ENCODE measurements around the gene TMEM26. TPM values are rescaled to one million over a fixed set of nuclear protein-coding genes. Genes with fewer than 3 reads are reported as not detected.
A peak's percentile ranks its signal among the peaks of the same experiment; 100 is the strongest.

The TMEM26 gene
- total RNA-seq, 1 experiment from 2014 or later: not detected

- TF ChIP-seq EZH2 (IDR thresholded peaks at IDR 0.05; ENCODE audit: low read depth): no peak
- TF ChIP-seq CTCF (conservative IDR thresholded peaks at IDR 0.05): no peak
- Histone ChIP-seq H3K9me2 (ENCODE audit: insufficient read depth) (no peaks in the 10 kb centered on the region), H2AFZ (no peak overlapping the region), H3K36me3 (ENCODE audit: low read depth) (no peaks in the 10 kb centered on the region), H3K4me1 (replicated peaks; ENCODE audit: insufficient read depth) (no peaks in the 10 kb centered on the region), H3K27me3 (ENCODE audit: insufficient read depth, low read depth) (no peaks in the 10 kb centered on the region), H3K9me3 (ENCODE audit: insufficient read depth, low read depth) (no peaks in the 10 kb centered on the region), H3K4me3 (no peak overlapping the region), H3K4me2 (no peak overlapping the region), H4K20me1 (ENCODE audit: insufficient read depth) (no peaks in the 10 kb centered on the region), H3K79me2 (ENCODE audit: low read depth) (no peaks in the 10 kb centered on the region), H3K27ac (no peak overlapping the region), H3F3A (ENCODE audit: insufficient read depth, low read depth) (no peaks in the 10 kb centered on the region)
- CTCF ChIA-PET: no interaction called here
- intact Hi-C loops (cut with micrococcal nuclease; ENCODE audit: unreplicated experiment): no loop called here
- POLR2A ChIA-PET (ENCODE audit: unreplicated experiment): no interaction called here
- no peak for DNase-seq
- BruUV-seq (replicated peaks): no TSS peak
Measured at GRCh38 chr10:61423178-61423577, 30.0 kb downstream of the TMEM26 start.

GRCh38 chr10:61417661-61418060, 35.5 kb downstream of the TMEM26 start:
- no peak for DNase-seq
- BruUV-seq (replicated peaks): no TSS peak
- H3K27me3 ChIP-seq (ENCODE audit: insufficient read depth, low read depth): no peaks in the 10 kb centered on the region
- no peak for TF ChIP-seq CTCF (conservative IDR thresholded peaks at IDR 0.05)
- TF ChIP-seq EZH2 (IDR thresholded peaks at IDR 0.05; ENCODE audit: low read depth): no peak
- H3K4me3 ChIP-seq: no peak overlapping the region
- ChIA-PET CTCF (no interaction called here), POLR2A (ENCODE audit: unreplicated experiment) (no interaction called here)
- peak overlapping the region; percentile 14; the same call in 1 of the 2 replicates for H2AFZ ChIP-seq
- no peaks in the 10 kb centered on the region for H3K36me3 ChIP-seq (ENCODE audit: low read depth)
- no peaks in the 10 kb centered on the region for H3K4me1 ChIP-seq (replicated peaks; ENCODE audit: insufficient read depth)
- no peak overlapping the region for H3K27ac ChIP-seq
- H3K9me3 ChIP-seq (ENCODE audit: insufficient read depth, low read depth): no peaks in the 10 kb centered on the region
- no peaks in the 10 kb centered on the region for H3K79me2 ChIP-seq (ENCODE audit: low read depth)
- H3F3A ChIP-seq (ENCODE audit: insufficient read depth, low read depth): no peaks in the 10 kb centered on the region
- H4K20me1 ChIP-seq (ENCODE audit: insufficient read depth): no peaks in the 10 kb centered on the region
- no peak overlapping the region for H3K4me2 ChIP-seq
- intact Hi-C loops (cut with micrococcal nuclease; ENCODE audit: unreplicated experiment): no loop called here
- H3K9me2 ChIP-seq (ENCODE audit: insufficient read depth): no peaks in the 10 kb centered on the region

GRCh38 chr10:61415824-61416223, 37.4 kb downstream of the TMEM26 start:
- no peaks in the 10 kb centered on the region for H3K9me2 ChIP-seq (ENCODE audit: insufficient read depth)
- H3K4me1 ChIP-seq (replicated peaks; ENCODE audit: insufficient read depth): no peaks in the 10 kb centered on the region
- no peaks in the 10 kb centered on the region for H4K20me1 ChIP-seq (ENCODE audit: insufficient read depth)
- no peak overlapping the region for H3K4me2 ChIP-seq
- DNase-seq: no peak
- H3K27ac ChIP-seq: no peak overlapping the region
- H3K9me3 ChIP-seq (ENCODE audit: insufficient read depth, low read depth): no peaks in the 10 kb centered on the region
- H3K4me3 ChIP-seq: no peak overlapping the region
- H3K36me3 ChIP-seq (ENCODE audit: low read depth): no peaks in the 10 kb centered on the region
- no peak for TF ChIP-seq EZH2 (IDR thresholded peaks at IDR 0.05; ENCODE audit: low read depth)
- no peak for TF ChIP-seq CTCF (conservative IDR thresholded peaks at IDR 0.05)
- intact Hi-C loops (cut with micrococcal nuclease; ENCODE audit: unreplicated experiment): no loop called here
- CTCF ChIA-PET: no interaction called here
- H3K27me3 ChIP-seq (ENCODE audit: insufficient read depth, low read depth): no peaks in the 10 kb centered on the region
- no peak overlapping the region for H2AFZ ChIP-seq
- POLR2A ChIA-PET (ENCODE audit: unreplicated experiment): no interaction called here
- no peaks in the 10 kb centered on the region for H3F3A ChIP-seq (ENCODE audit: insufficient read depth, low read depth)
- no TSS peak for BruUV-seq (replicated peaks)
- H3K79me2 ChIP-seq (ENCODE audit: low read depth): no peaks in the 10 kb centered on the region

Measured in PC-9 (cell line).